Activated CD8-positive, alpha-beta memory T cell treated with anti-CD3 and anti-CD28 coated beads for 1 hour (primary cell): ENCODE results near the gene PHOX2A.

Experiments used
- DNase-seq, 2 donors: peaks; one replicate each; pipeline ENCODE4 v3.0.0-alpha.2; 2020; ENCODE audit warnings: low read depth in 1 of 2; ENCODE audit errors: extremely low read depth in 1 of 2

PHOX2A gene

GRCh38 chr11:72250661-72251464 is 6.9 kb upstream of the PHOX2A start:
- no peak for DNase-seq

DNA sequence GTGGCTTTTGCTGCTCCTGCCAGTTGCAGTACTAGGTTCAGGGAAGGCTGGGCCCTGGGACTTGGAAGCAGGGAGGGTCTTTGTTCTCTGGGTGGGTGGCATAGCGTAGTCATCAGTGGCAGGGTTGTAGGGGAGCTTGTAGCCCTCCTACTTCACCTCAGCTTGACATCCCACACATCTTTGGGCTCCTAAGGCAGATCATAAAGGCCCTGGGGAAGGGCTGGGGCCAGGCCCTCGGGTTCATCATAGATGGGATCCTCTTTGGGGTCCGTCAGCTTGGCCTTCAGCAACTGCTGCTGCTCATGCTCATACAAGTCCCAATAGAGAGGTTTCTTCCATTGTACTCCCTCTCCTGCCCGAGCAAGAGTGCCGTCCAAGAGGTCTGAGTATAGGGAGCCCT is 6.0 kb upstream of the PHOX2A start:
- no peak for DNase-seq

DNA sequence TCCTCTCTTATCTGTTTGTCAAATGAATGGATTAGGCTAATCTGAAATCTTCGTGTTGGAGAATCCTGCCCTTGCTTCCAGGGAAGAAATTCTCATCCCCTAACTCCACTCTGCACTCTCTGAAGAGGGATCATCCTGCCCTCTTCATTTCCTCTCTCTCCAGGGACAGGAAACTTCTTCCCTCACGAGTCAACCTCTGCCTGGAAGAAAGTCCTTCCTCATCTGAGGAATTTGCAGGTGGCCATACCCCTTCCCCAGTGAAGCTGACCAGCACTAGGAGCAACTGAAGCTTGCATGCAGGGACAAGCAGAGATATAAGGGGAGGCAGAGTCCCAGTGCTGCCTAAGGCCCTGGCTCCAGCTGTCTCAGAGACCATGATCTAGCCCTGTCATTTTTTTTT is 3.6 kb upstream of the PHOX2A start:
- no peak for DNase-seq

GRCh38 chr11:72245263-72245816 is 1.4 kb upstream of the PHOX2A start:
- DNase-seq = no peak

DNA sequence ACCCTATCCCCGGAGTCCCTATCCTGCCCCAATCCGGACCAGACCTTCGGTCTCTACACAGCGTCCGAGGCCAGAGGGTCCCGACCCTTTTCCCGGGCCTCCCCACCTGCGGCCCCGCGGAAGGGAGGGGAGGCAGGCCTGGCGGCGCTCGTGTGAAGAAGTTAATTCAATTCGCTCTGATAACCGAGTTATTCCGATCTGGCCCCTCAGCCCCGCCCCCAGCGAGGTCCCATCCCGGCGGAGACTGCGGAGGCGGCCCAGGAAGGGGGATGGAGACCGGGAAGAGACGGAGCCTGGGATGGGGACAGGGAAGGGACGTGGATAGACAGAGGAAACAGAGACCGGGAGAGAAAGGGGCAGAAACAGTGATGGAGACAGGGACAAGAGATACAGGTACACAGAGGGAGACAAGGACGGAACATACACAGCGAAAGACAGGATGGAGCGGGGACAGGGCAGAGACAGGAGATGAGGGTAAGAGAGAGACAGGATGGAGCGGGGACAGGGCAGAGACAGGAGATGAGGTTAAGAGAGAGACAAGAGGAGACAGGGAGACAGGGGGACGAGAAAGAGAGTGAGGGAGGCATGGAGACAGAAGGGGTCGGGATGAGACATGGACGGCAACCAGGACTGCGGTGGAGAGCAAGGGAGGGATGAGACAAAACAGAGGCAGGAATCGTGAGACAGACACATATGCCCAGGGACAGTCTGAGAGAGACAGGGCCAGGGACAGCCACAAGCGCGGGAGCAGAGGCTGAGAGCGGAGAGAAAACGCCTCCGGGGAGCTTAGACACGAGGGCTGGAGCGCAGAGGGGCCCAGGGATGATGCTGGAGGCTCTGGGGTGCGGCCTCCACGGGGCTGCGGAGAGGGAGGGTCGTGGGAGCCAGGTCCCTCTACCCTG is 636 bp upstream of the PHOX2A start:
- DNase-seq = no peak

DNA sequence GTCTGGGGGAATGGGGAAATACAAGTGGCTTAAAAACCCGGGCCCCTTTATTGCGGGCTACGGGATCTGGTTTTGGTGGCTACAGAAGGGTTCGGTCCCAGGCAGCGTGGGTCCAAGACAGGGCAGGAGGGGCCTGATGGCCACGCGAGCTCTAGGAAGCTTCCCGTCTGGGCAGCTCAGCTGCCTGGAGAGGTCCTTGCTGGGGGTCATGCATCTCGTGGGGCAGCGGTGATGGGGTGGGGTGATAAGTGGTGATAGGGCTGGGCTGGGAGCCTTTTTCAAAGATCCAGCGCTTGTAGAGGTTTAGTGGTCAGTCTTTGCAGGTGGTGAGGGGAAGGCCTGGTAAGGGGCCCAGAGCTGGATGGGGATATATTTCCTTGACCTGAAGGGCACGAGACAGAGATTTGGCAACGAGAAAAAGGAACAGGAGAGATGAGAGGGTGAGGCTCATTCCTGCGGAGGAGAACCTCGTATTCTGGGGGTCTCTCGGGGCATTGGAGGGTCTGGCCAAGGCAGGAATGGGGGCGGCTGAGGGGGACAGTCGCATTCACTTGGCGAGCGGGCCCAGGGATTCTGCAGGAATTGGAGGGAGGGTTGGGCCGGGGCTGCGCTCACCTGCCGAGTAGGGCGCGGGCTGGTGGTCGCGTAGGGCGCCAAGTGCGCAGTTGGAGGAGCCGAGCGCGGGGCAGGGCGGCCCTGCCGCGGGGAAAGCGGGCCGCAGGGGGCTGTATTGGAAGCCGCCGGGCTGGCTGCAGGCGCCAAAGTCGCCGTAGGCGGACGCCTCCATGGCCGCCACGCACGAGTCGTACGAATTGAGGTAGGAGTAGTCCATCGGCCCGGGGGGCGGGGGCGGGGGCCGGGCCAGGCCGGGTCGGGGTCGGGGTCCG is 560 bp downstream of the PHOX2A start:
- no peak for DNase-seq

GRCh38 chr11:72242141-72242540 is 1.8 kb downstream of the PHOX2A start:
- DNase-seq = no peak

DNA sequence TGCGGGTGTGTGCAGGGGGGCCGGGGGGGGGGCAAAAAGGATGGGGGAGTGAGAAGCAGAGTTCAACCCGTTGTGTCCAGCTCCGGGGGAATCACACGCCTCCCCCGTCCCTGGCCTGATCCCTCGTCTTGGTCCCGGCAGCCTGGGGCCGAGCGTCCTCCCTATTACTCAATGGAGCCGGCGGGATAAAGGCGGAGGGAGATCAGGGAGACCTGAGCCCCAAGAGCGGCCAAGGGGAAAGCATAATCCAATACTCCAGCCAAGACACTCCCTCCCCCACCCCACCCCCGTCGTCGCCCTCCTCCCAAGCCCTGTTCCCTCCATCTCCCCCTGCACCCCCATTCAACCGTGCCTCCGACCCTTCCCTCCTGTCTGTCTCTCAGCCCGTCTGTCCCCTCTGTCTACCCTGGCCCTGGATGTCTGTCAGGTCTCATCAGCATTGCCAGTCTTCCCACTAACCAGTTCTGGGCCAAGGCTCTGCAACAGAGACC is 2.6 kb downstream of the PHOX2A start:
- DNase-seq = no peak

GRCh38 chr11:72240461-72241290 is 3.3 kb downstream of the PHOX2A start:
- no peak for DNase-seq

DNA sequence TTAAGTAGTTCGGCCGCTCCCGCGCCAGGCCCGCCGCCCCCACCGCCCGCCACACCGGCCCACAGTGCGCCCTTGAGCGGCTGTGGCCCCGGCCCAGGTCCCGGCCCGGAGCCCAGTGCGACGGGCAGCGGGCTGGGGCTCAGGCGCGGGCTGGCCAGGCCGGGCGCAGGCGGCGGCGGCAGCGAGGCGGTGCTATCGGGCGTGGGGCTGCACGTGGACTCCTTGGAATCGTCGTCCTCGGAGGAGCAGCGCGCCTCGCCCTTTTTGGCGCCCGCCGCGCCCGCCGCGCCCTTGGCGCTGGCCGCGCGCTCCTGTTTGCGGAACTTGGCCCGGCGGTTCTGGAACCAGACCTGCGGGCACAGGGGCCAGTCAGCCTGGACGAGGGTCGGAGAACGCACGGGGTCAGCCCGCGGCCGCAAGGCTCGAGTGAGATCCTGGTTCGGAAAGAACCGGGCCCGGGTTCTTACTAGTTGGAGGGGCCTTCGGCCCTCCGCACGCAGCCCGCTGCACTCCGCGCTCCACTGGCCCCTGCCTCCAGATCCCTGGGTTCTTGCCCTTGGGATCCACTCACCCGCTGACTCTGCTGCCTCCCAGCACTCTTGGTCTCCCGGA is 4.0 kb downstream of the PHOX2A start:
- no peak for DNase-seq

- no peak for DNase-seq
Measured at GRCh38 chr11:72239313-72239848, 4.6 kb downstream of the PHOX2A start.

DNA sequence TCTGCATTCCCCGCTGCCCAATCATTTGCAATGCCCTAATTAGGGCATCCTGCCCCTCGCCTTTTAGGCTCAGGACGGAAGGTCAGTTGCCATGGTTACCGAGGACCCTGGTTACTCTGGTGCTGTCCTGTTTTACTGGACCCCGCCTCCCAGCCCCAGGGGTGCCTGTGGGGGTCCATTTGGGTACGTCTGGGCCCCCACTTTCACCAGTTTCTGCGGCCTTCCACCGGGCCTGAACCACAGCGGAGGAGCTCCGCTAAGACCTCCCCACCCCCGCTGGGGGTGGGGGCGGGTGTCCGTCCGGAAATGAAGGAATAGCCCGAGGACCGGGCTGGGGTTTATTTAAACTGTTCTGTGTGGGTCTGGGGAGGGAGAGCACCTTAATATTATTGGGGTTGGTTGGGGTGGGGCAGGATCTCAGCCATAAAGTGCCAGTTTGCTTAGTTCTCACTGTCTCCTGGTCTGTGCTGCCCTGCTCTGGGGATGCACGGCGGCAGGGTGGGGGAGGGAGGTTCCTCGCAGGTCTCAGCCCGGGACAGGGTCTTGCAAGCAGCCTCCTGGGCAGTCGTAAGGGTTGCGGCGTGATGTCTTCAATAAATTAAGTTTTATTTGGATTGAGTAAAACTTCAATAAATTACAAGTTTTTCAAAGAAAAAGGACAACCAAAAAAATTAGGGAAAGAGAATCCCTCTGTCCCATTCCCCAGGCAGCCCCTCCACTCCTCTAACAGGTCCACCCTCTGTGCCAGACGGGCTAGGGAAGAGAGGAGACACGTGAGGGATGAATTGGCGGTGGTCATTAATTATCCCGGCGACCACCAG is 5.3 kb downstream of the PHOX2A start:
- DNase-seq = no peak

DNA sequence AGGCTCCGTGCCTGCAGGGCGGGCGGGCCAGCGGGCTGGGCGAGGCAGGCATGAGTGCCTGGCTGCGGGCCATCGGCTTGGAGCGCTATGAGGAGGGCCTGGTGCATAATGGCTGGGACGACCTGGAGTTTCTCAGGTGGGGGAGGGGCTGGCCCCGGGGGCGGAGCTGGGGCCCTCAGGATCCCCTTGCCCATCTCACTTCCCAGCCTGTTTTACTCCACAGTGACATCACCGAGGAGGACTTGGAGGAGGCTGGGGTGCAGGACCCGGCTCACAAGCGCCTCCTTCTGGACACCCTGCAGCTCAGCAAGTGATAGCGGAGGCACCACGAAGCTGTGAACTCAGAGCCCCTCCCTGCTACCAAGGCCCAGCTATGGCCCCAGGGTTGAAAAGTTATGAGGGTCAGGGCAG is 5.9 kb downstream of the PHOX2A start:
- DNase-seq = no peak

- DNase-seq = no peak
Measured at GRCh38 chr11:72237112-72237931, 6.7 kb downstream of the PHOX2A start.

DNA sequence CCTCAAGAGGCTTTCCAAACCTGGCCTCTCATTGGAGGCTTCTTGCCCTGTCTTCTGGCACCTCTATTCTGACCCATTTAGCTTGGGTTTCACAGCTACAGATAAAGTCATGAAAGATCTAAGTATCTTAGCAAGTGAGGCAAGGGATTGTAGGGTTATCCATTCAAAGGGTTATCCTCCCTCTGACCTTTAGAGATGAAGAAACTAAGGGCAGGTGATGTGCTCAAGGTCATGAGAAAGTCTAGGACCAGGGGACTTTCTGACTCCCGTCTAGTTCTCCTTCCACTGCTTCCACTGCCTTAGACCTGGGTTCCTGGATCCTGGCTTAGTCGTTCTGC is 7.2 kb downstream of the PHOX2A start:
- no peak for DNase-seq

GRCh38 chr11:72236083-72236697 is 7.8 kb downstream of the PHOX2A start:
- no peak for DNase-seq
